Psoas muscle (tissue), 8 donors: ENCODE results near the gene FRRS1L. TPM values are rescaled to one million over a fixed set of nuclear protein-coding genes. Genes with fewer than 3 reads are reported as not detected.

ENCODE experiments used
- ATAC-seq, 4 donors: fragments of 200-7000 bp; cut with Tn5 transposase; one replicate each; pipeline ENCODE4 v1.9.1; 2020; ENCODE audit warnings: moderate library complexity in 3 of 4, mild to moderate bottlenecking in 2 of 4
- DNase-seq, 2 donors: peaks; one replicate each; pipeline ENCODE4 v3.0.0-alpha.2; 2020
- H3K27ac ChIP-seq: fragments of 200-600 bp; one replicate; pipeline ENCODE4 v1.8.0; 2022
- H3K27me3 ChIP-seq, 3 donors: fragments of 200-600 bp in 1 of 3; one replicate each; pipeline versions ENCODE4 v1.6.1 to v1.8.0; 2013 to 2022; ENCODE audit warnings: low read length in 2 of 3, mild to moderate bottlenecking in 2 of 3, moderate library complexity in 1 of 3; ENCODE audit not compliant: insufficient read depth in 3 of 3
- H3K36me3 ChIP-seq, 2 donors: fragments of 200-600 bp in 1 of 2; one replicate each; pipeline versions ENCODE4 v1.6.1 to v1.8.0; 2013 to 2022; ENCODE audit warnings: low read depth in 1 of 2, mild to moderate bottlenecking in 1 of 2, moderate library complexity in 1 of 2; ENCODE audit not compliant: insufficient read depth in 1 of 2
- H3K4me1 ChIP-seq: fragments of 200-600 bp; one replicate; pipeline ENCODE4 v1.8.0; 2022
- H3K4me3 ChIP-seq: fragments of 200-600 bp; one replicate; pipeline ENCODE4 v1.8.0; 2022; ENCODE audit warnings: mild to moderate bottlenecking
- H3K9me3 ChIP-seq: fragments of 200-600 bp; one replicate; pipeline ENCODE4 v1.8.0; 2022
- CTCF ChIP-seq: fragments of 200-600 bp; IDR thresholded peaks from one replicate; pipeline ENCODE4 v1.8.0; 2022; ENCODE audit warnings: antibody characterized with exemption
- WGBS, 3 donors: extraction: QIAGEN DNeasy Blood & Tissue Kit; methylation state at CpG; one replicate each; pipeline versions ENCODE4 v1.1.6 to v1.1.7; 2013; 5-methylcytosine and 5-hydroxymethylcytosine counted together
- intact Hi-C, 2 donors: fragments of 100-400 bp; cut with DNase I; formaldehyde crosslinking; loops; one replicate each; pipeline versions ENCODE4 v1.11.0 to v1.14.2; 2022
- polyA plus RNA-seq, 3 donors: library from polyadenylated mRNA; stranded (reverse); fragments of 200-250 nt; gene quantifications; one replicate each; pipeline ENCODE4 v1.2.3, GENCODE V29; 2013
- total RNA-seq, 4 donors: library from RNA; stranded (reverse); fragmentation: NEBNext Ultra II Directional in 2 of 4; extraction: Animal tissue kit (Norgen Biotek cat#: 25700) in 2 of 4; gene quantifications; one replicate each; pipeline versions ENCODE4 v1.2.1 to v1.2.4, GENCODE V29; 2021 to 2023
- donor health status: healthy with polysubstance abuse.
- donor health status: DM: no; HTN: no; CAD: no; lungs with moderate emphysema.
- donor health status: Bipolar disorder and iron deficiency.
- donor health status: healthy.
- donor health status: DM: yes; HTN: yes; CAD: no.
- donor health status: DM: no; HTN: no; CAD: no.
- donor health status: DM: no; HTN: no; CAD: no.
- donor health status: DM: yes; HTN: yes; CAD: no.

The FRRS1L gene
- total and polyA plus RNA-seq, 7 donors, result under 0.01 to 0.04 (median 0.01) TPM; not detected in 4

GRCh38 chr9:109193974-109194556, 27.0 kb upstream of the FRRS1L start:
- Histone ChIP-seq H3K36me3 (no peaks in the 10 kb centered on the region), H3K27ac (no peak overlapping the region), H3K4me3 (no peak overlapping the region), H3K27me3 (no peaks in the 10 kb centered on the region), H3K9me3 (no peaks in the 10 kb centered on the region), H3K4me1 (no peaks in the 10 kb centered on the region)
- 46 to 67% (median 52%) methylated on average over 11 of the region's 11 CpGs for WGBS, 3 donors
- TF ChIP-seq CTCF, result no peak
- DNase-seq (no peak), ATAC-seq (no peak)
- intact Hi-C loops, result no loop called here

GRCh38 chr9:109192732-109193361, 25.8 kb upstream of the FRRS1L start:
- 43 to 54% (median 54%) methylated on average over 7 of the region's 7 CpGs for WGBS, 3 donors
- Histone ChIP-seq H3K36me3 (no peaks in the 10 kb centered on the region), H3K4me3 (no peak overlapping the region), H3K27ac (no peak overlapping the region), H3K27me3 (no peaks in the 10 kb centered on the region), H3K4me1 (no peaks in the 10 kb centered on the region), H3K9me3 (no peaks in the 10 kb centered on the region)
- intact Hi-C loops, result no loop called here
- no peak for TF ChIP-seq CTCF
- ATAC-seq, result no peak
- DNase-seq, result no peak

- WGBS, 3 donors, result 81 to 86% (median 84%) methylated on average over 9 of the region's 9 CpGs
- intact Hi-C loops, result no loop called here
- DNase-seq (no peak), ATAC-seq (no peak)
- no peaks in the 10 kb centered on the region for H3K36me3 ChIP-seq
- no peaks in the 10 kb centered on the region for H3K4me1 ChIP-seq
- no peak overlapping the region for H3K4me3 ChIP-seq
- no peaks in the 10 kb centered on the region for H3K27me3 ChIP-seq
- no peak for TF ChIP-seq CTCF
- H3K9me3 ChIP-seq, result no peaks in the 10 kb centered on the region
- no peak overlapping the region for H3K27ac ChIP-seq
These were observed 24.7 kb upstream of the FRRS1L start for GRCh38 chr9:109191746-109192145.

GRCh38 chr9:109190151-109190550, 23.1 kb upstream of the FRRS1L start:
- Histone ChIP-seq H3K9me3 (no peaks in the 10 kb centered on the region), H3K27me3 (no peaks in the 10 kb centered on the region), H3K36me3 (no peaks in the 10 kb centered on the region), H3K4me1 (no peaks in the 10 kb centered on the region), H3K27ac (no peak overlapping the region), H3K4me3 (no peak overlapping the region)
- WGBS, 3 donors, result 69 to 71% (median 70%) methylated on average over 1 of the region's 1 CpG
- TF ChIP-seq CTCF, result no peak
- intact Hi-C loops, result no loop called here
- ATAC-seq (no peak), DNase-seq (no peak)
